Fibroblast of villous mesenchyme (primary cell): ENCODE measurements around the gene PRKG2. TPM values are rescaled to one million over a fixed set of nuclear protein-coding genes. Genes with fewer than 3 reads are reported as not detected.

Experiments
- DNase-seq: peaks from one replicate; pipeline ENCODE4 v3.0.0-alpha.2; 2010; ENCODE audit warnings: low read depth
- H3K4me3 ChIP-seq: 2 replicates; pipeline ENCODE4 v1.5.1; 2011; ENCODE audit warnings: low read depth, mild to moderate bottlenecking, low read length
- CTCF ChIP-seq: IDR thresholded peaks from 2 replicates; pipeline ENCODE4 v1.5.1; 2012; ENCODE audit warnings: low read depth, mild to moderate bottlenecking, low read length; ENCODE audit not compliant: insufficient read depth
- total RNA-seq: library from RNA; depleted of rRNA; stranded (reverse); fragments of >200 nt; gene quantifications from 2 replicates; pipeline ENCODE4 v1.2.3, GENCODE V29; 2012

The PRKG2 gene
- total RNA-seq, 1 donor = under 0.01 TPM

GRCh38 chr4:81217779-81218178, 2.8 kb upstream of the PRKG2 start:
- no peak overlapping the region for H3K4me3 ChIP-seq
- TF ChIP-seq CTCF = no peak
- DNase-seq = no peak

- no peak for DNase-seq
- H3K4me3 ChIP-seq = no peak overlapping the region
Observed at GRCh38 chr4:81215931-81216330, 909 bp upstream of the PRKG2 start.

GRCh38 chr4:81214144-81214880, 710 bp downstream of the PRKG2 start:
- H3K4me3 ChIP-seq = no peak overlapping the region
- DNase-seq = no peak
- TF ChIP-seq CTCF = no peak

More at GRCh38 chr4:81215931-81216330, 909 bp upstream of the PRKG2 start:
- no peak for TF ChIP-seq CTCF

- DNase-seq = no peak
- no peak for TF ChIP-seq CTCF
- H3K4me3 ChIP-seq = no peak overlapping the region
Observed at GRCh38 chr4:81213671-81214070, 1.4 kb downstream of the PRKG2 start.

- TF ChIP-seq CTCF = no peak
- DNase-seq = no peak
- H3K4me3 ChIP-seq = no peak overlapping the region
Observed at GRCh38 chr4:81211956-81212355, 3.1 kb downstream of the PRKG2 start.

GRCh38 chr4:81207828-81208227, 7.2 kb downstream of the PRKG2 start:
- peak; percentile 54 for DNase-seq
- H3K4me3 ChIP-seq = no peak overlapping the region
- no peak for TF ChIP-seq CTCF

GRCh38 chr4:81205302-81205701, 9.7 kb downstream of the PRKG2 start:
- no peak for TF ChIP-seq CTCF
- DNase-seq = no peak
- no peak overlapping the region for H3K4me3 ChIP-seq
